GM18520 (cell line): ENCODE data around the gene RANGAP1.
"Not testable (repeated sequence)": the region's sequence is repeated elsewhere in the genome, so short reads cannot be mapped to it uniquely, and the experiment has no call there.

ENCODE experiments used
- ATAC-seq: cut with Tn5 transposase; IDR thresholded peaks from one replicate; pipeline ENCODE4 v1.9.1; 2021; ENCODE audit not compliant: unreplicated experiment

The RANGAP1 gene

GRCh38 chr22:41261541-41262249 lies 24.3 kb downstream of the RANGAP1 start:
- ATAC-seq, result no peak

- ATAC-seq, result no peak
Measured at GRCh38 chr22:41260871-41261270, 25.1 kb downstream of the RANGAP1 start.

GRCh38 chr22:41259756-41260155 lies 26.2 kb downstream of the RANGAP1 start:
- not testable (repeated sequence) for ATAC-seq

GRCh38 chr22:41257696-41258095 lies 28.3 kb downstream of the RANGAP1 start:
- ATAC-seq, result no peak

- ATAC-seq, result no peak
Measured at GRCh38 chr22:41256254-41257253, 29.4 kb downstream of the RANGAP1 start.

GRCh38 chr22:41254230-41254629 lies 31.8 kb downstream of the RANGAP1 start:
- ATAC-seq, result no peak

GRCh38 chr22:41252365-41252764 lies 33.6 kb downstream of the RANGAP1 start:
- ATAC-seq, result no peak

- no peak for ATAC-seq
Measured at GRCh38 chr22:41250127-41250526, 35.9 kb downstream of the RANGAP1 start.

- no peak for ATAC-seq
Measured at GRCh38 chr22:41249442-41249841, 36.5 kb downstream of the RANGAP1 start.

- no peak for ATAC-seq
Measured at GRCh38 chr22:41248758-41249157, 37.2 kb downstream of the RANGAP1 start.

- ATAC-seq, result no peak
Measured at GRCh38 chr22:41248314-41248713, 37.7 kb downstream of the RANGAP1 start.

GRCh38 chr22:41247703-41248102 lies 38.3 kb downstream of the RANGAP1 start:
- ATAC-seq, result no peak

- ATAC-seq, result no peak
Measured at GRCh38 chr22:41245917-41246499, 40.0 kb downstream of the RANGAP1 start.

- ATAC-seq, result no peak
Measured at GRCh38 chr22:41243361-41243760, 42.6 kb downstream of the RANGAP1 start.

GRCh38 chr22:41242396-41243117 lies 43.4 kb downstream of the RANGAP1 start:
- ATAC-seq, result no peak

GRCh38 chr22:41241133-41241676 lies 44.8 kb downstream of the RANGAP1 start:
- ATAC-seq, result no peak

- no peak for ATAC-seq
Measured at GRCh38 chr22:41240377-41241132, 45.4 kb downstream of the RANGAP1 start, which contains the start of gene CHADL. Gene CHADL, minus strand, starts transcription at chr22:41240931. Its CDS starts 50 bp downstream, at chr22:41240881.

GRCh38 chr22:41239443-41240128 lies 46.4 kb downstream of the RANGAP1 start:
- ATAC-seq, result no peak
